ENCODE data around the gene UGT2B17. TPM values are rescaled to one million over a fixed set of nuclear protein-coding genes. Genes with fewer than 3 reads are reported as not detected.
"Not testable (repeated sequence)": the region's sequence is repeated elsewhere in the genome, so short reads cannot be mapped to it uniquely, and the experiment has no call there.

The UGT2B17 gene
- not detected for total RNA-seq

- intact Hi-C loops (cut with DNase I): no loop called here
- DNase-seq (ENCODE audit: low spot score in 2 of 2): no peak
- TF ChIP-seq, protein P1, sequence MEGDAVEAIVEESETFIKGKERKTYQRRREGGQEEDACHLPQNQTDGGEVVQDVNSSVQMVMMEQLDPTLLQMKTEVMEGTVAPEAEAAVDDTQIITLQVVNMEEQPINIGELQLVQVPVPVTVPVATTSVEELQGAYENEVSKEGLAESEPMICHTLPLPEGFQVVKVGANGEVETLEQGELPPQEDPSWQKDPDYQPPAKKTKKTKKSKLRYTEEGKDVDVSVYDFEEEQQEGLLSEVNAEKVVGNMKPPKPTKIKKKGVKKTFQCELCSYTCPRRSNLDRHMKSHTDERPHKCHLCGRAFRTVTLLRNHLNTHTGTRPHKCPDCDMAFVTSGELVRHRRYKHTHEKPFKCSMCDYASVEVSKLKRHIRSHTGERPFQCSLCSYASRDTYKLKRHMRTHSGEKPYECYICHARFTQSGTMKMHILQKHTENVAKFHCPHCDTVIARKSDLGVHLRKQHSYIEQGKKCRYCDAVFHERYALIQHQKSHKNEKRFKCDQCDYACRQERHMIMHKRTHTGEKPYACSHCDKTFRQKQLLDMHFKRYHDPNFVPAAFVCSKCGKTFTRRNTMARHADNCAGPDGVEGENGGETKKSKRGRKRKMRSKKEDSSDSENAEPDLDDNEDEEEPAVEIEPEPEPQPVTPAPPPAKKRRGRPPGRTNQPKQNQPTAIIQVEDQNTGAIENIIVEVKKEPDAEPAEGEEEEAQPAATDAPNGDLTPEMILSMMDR (IDR thresholded peaks at IDR 0.05): no peak
- Histone ChIP-seq H3K27me3 (no peaks in the 10 kb centered on the region), H3K36me3 (no peaks in the 10 kb centered on the region), H3K4me1 (no peaks in the 10 kb centered on the region), H3K9me3 (no peaks in the 10 kb centered on the region), H3K4me3 (no peak within 1 kb of the TSS), H3K27ac (no peak within 1 kb of the TSS)
Measured at GRCh38 chr4:68576272-68577125, at the start of gene UGT2B17. Gene UGT2B17, minus strand, starts transcription at chr4:68576322. Its CDS starts 7,838 bp downstream, at chr4:68568484.

DNA sequence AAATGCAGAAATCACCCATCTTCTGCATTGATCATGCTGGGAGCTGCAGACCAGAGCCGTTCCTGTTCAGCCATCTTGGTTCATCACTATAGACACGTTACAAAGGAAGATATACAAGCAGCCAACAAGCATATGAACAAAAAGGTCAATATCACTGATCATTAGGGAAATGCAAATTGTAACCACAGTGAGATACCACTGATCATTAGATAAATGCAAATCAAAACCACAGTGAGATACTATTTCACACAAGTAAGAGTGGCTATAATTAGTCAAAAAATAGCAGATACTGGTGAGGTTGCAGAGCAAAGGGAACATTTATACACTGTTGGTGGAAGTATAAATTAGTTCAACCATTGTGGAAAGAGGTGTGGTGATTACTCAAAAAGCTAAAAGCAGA, 46.6 kb upstream of the UGT2B17 start:
- H3K27ac ChIP-seq; H3K36me3 ChIP-seq; DNase-seq (ENCODE audit: low spot score in 2 of 2); H3K4me1 ChIP-seq; H3K27me3 ChIP-seq; intact Hi-C loops (cut with DNase I); H3K9me3 ChIP-seq; H3K4me3 ChIP-seq: not testable (repeated sequence)

GRCh38 chr4:68617003-68617698, 41.0 kb upstream of the UGT2B17 start:
- intact Hi-C loops (cut with DNase I): no loop called here

GRCh38 chr4:68615699-68616422, 39.7 kb upstream of the UGT2B17 start:
- no peaks in the 10 kb centered on the region for H3K4me1 ChIP-seq
- TF ChIP-seq, protein P1 (IDR thresholded peaks at IDR 0.05): no peak
- H3K27ac ChIP-seq: no peak overlapping the region
- DNase-seq (ENCODE audit: low spot score in 2 of 2): no peak
- H3K27me3 ChIP-seq: no peaks in the 10 kb centered on the region
- no peaks in the 10 kb centered on the region for H3K9me3 ChIP-seq
- H3K4me3 ChIP-seq: no peak overlapping the region
- no peaks in the 10 kb centered on the region for H3K36me3 ChIP-seq
- intact Hi-C loops (cut with DNase I): no loop called here

More at GRCh38 chr4:68617003-68617698, 41.0 kb upstream of the UGT2B17 start:
- TF ChIP-seq, protein P1 (IDR thresholded peaks at IDR 0.05): no peak
- Histone ChIP-seq H3K4me1 (no peaks in the 10 kb centered on the region), H3K36me3 (no peaks in the 10 kb centered on the region), H3K9me3 (no peaks in the 10 kb centered on the region), H3K27ac (no peak overlapping the region), H3K4me3 (no peak overlapping the region), H3K27me3 (no peaks in the 10 kb centered on the region)
- DNase-seq (ENCODE audit: low spot score in 2 of 2): no peak

DNA sequence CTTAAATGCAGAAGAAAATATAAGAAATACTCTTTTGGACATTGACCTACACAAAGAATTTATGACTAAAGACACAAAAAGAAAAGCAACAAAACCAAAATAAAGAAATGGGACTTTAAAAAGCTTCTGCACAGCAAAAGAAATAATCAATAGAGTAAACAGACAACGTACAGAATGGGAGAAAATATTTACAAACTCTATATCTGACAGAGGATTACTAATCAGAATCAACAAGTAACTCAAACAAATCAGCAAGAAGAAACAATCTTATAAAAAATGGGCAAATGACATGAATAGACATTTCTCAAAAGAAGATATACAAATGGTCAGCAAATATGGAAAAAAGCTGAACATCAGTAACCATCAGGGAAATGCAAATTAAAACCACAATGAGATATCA, 37.6 kb upstream of the UGT2B17 start:
- DNase-seq (ENCODE audit: low spot score in 2 of 2): no peak
- H3K9me3 ChIP-seq: no peaks in the 10 kb centered on the region
- no peak overlapping the region for H3K27ac ChIP-seq
- no peaks in the 10 kb centered on the region for H3K4me1 ChIP-seq
- H3K27me3 ChIP-seq: no peaks in the 10 kb centered on the region
- no peak overlapping the region for H3K4me3 ChIP-seq
- intact Hi-C loops (cut with DNase I): no loop called here
- TF ChIP-seq, protein P1 (IDR thresholded peaks at IDR 0.05): no peak
- H3K36me3 ChIP-seq: no peaks in the 10 kb centered on the region
